PFSK-1 (cell line): Measurements from ENCODE around the gene BGN.

ENCODE experiments used
- POLR2AphosphoS5 ChIP-seq: IDR thresholded peaks from 2 replicates; pipeline ENCODE4 v1.6.1; 2012; ENCODE audit warnings: low read depth, mild to moderate bottlenecking, control low read depth, low read length, moderate library complexity
- SIN3A ChIP-seq: IDR thresholded peaks from 2 replicates; pipeline ENCODE4 v1.6.1; 2012; ENCODE audit warnings: mild to moderate bottlenecking, low read length, moderate library complexity, borderline replicate concordance; ENCODE audit not compliant: insufficient read depth

- TF ChIP-seq POLR2AphosphoS5 (no peak), SIN3A (no peak)
These were observed 9.2 kb upstream of the BGN start for GRCh38 chrX:153485396-153486080.
